HAP-1 (cell line): ENCODE results near the gene ATPAF2.

Experiments used
- DNase-seq, 2 experiments: peaks; one replicate each; pipeline ENCODE4 v3.0.0-alpha.2; 2016 to 2020; ENCODE audit warnings: low spot score in 2 of 2
- H3K27me3 ChIP-seq: fragments of 250-450 bp; sonication (Bioruptor Pico); 2 replicates; pipeline ENCODE4 v1.5.1; 2020; ENCODE audit warnings: low read depth, mild to moderate bottlenecking, moderate library complexity
- H3K36me3 ChIP-seq: fragments of 250-450 bp; sonication (Bioruptor Pico); replicated peaks from 2 replicates; pipeline ENCODE4 v1.5.1; 2020; ENCODE audit warnings: mild to moderate bottlenecking
- H3K4me1 ChIP-seq: fragments of 250-450 bp; sonication (Bioruptor Pico); 2 replicates; pipeline ENCODE4 v1.5.1; 2020; ENCODE audit warnings: mild to moderate bottlenecking
- H3K4me3 ChIP-seq: fragments of 250-450 bp; sonication (Bioruptor Pico); 2 replicates; pipeline ENCODE4 v1.5.1; 2020; ENCODE audit warnings: mild to moderate bottlenecking, moderate library complexity
- H3K9me3 ChIP-seq: fragments of 250-450 bp; sonication (Bioruptor Pico); 2 replicates; pipeline ENCODE4 v1.5.1; 2020; ENCODE audit warnings: mild to moderate bottlenecking, moderate library complexity
- in situ Hi-C: fragments of 300-500 bp; cut with MboI; formaldehyde crosslinking; loops from 3 replicates; pipeline ENCODE4 v1.14.3; 2020; ENCODE audit warnings: low sequenced_read_pairs, inconsistent platforms, mixed read lengths

Gene ATPAF2

DNA sequence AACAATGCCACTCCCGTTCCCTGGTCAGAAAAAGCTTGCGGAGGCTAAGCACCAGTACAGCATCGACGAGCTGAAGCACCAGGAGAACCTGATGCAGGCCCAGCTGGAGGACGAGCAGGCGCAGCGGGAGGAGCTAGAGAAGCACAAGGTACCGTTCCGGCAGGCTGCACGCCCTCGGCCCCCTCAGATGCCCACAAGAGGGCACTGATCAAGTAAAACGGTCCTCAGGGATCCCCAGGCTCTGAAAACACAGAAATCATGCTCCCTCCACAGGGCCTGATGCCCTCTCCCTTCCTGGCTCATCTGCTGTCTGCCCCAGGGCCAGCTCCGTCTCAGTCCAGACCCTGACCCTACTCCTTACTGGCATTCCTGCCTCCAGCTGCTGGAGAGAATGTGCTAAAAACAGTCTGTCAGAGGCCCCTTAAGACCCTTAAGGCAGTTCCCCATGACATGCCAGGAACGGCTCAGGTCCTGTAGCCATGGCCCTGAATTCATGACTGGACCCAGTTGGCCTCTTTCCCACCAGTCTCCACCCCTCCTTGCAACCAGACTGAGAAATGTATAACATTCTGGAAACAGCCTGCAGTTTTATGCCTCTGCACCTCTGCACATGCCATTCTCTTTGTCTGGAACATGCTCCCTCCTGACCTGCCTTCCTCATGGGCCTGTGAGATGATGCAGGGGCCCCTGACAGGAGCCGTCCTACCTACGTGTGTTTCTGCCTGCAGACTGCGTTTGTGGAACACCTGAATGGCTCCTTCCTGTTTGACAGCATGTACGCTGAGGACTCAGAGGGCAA is 44.5 kb downstream of the ATPAF2 start:
- no peaks in the 10 kb centered on the region for H3K27me3 ChIP-seq
- H3K4me1 ChIP-seq, result no peaks in the 10 kb centered on the region
- in situ Hi-C loops, result no loop called here
- H3K9me3 ChIP-seq, result no peaks in the 10 kb centered on the region
- no peaks in the 10 kb centered on the region for H3K36me3 ChIP-seq
- DNase-seq, result peak in 1 of 2 experiments; percentile 57
- H3K4me3 ChIP-seq, result no peak overlapping the region

DNA sequence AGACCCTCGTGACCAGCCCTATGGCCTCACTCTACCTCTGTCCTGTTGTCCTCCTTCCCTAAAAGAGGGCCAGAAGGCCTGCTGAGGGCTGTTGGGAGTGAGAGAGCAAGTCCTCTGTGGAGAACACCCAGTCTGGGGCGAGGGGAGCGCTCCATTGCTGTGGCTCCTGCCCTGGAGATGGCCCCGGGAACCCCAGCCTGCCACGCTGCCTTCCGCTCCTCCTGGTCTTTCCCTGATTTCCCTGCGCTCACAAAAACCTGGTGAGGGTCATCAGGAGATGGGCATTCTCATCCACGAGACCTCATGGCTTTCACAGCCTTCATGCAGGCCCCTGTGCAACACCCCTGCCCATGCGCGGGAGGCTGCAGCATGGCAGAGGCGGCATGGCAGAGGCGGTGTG is 45.1 kb downstream of the ATPAF2 start:
- in situ Hi-C loops, result no loop called here
- Histone ChIP-seq H3K4me1 (no peaks in the 10 kb centered on the region), H3K27me3 (no peaks in the 10 kb centered on the region), H3K4me3 (no peak overlapping the region), H3K9me3 (no peaks in the 10 kb centered on the region), H3K36me3 (no peaks in the 10 kb centered on the region)
- no peak for DNase-seq

DNA sequence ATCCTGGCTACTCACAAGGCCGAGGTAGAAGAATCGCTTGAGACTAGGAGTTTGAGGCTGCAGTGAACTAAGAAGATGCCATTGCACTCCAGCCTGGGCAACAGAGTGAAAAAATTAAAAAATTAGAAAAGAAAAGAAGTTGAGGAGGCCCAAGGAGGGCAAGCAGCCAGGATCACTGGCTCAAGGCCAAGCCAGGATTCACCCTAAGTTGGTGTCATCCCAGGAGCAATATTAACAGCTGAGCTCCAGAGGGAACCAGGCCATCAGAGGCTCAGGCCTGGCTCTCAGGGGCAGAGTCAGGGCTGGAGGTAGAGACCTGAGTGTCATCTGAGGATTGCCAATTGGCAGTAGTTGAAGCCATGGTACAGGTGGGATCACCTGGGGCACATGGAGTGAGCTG is 45.6 kb downstream of the ATPAF2 start:
- H3K27me3 ChIP-seq, result no peaks in the 10 kb centered on the region
- no peaks in the 10 kb centered on the region for H3K36me3 ChIP-seq
- H3K9me3 ChIP-seq, result no peaks in the 10 kb centered on the region
- H3K4me1 ChIP-seq, result no peaks in the 10 kb centered on the region
- in situ Hi-C loops, result no loop called here
- H3K4me3 ChIP-seq, result no peak overlapping the region
- DNase-seq, result no peak

- no peaks in the 10 kb centered on the region for H3K4me1 ChIP-seq
- no peak overlapping the region for H3K4me3 ChIP-seq
- H3K27me3 ChIP-seq, result no peaks in the 10 kb centered on the region
- no peaks in the 10 kb centered on the region for H3K9me3 ChIP-seq
- in situ Hi-C loops, result no loop called here
- H3K36me3 ChIP-seq, result no peaks in the 10 kb centered on the region
- no peak for DNase-seq
Measured at GRCh38 chr17:17990282-17990681, 48.7 kb downstream of the ATPAF2 start.

DNA sequence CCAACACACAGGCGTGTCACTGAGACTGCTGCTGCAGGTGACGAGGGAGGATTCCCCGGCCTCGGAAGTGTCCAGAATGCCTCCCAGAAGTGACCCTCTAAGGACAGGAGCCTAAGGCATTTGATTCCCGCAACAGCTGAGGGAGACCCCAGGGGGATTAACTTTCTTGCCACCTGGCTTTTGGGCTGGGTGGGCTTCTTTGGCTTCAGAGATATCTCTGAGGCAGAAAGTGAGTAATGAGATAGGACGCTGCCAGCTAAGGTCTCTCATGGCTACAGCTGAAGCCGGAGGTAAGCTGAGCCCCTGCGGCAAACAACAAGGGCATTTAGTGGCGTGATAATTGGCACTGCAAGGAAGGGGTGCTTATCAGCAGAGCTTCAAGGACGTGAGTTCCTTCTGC is 49.4 kb downstream of the ATPAF2 start:
- no peaks in the 10 kb centered on the region for H3K27me3 ChIP-seq
- no peak overlapping the region for H3K4me3 ChIP-seq
- no peaks in the 10 kb centered on the region for H3K9me3 ChIP-seq
- in situ Hi-C loops, result no loop called here
- no peaks in the 10 kb centered on the region for H3K4me1 ChIP-seq
- H3K36me3 ChIP-seq, result no peaks in the 10 kb centered on the region
- no peak for DNase-seq

GRCh38 chr17:17989081-17989480 is 49.9 kb downstream of the ATPAF2 start:
- no peak for DNase-seq
- Histone ChIP-seq H3K4me3 (no peak overlapping the region), H3K27me3 (no peaks in the 10 kb centered on the region), H3K36me3 (no peaks in the 10 kb centered on the region), H3K4me1 (no peaks in the 10 kb centered on the region), H3K9me3 (no peaks in the 10 kb centered on the region)
- in situ Hi-C loops, result no loop called here

DNA sequence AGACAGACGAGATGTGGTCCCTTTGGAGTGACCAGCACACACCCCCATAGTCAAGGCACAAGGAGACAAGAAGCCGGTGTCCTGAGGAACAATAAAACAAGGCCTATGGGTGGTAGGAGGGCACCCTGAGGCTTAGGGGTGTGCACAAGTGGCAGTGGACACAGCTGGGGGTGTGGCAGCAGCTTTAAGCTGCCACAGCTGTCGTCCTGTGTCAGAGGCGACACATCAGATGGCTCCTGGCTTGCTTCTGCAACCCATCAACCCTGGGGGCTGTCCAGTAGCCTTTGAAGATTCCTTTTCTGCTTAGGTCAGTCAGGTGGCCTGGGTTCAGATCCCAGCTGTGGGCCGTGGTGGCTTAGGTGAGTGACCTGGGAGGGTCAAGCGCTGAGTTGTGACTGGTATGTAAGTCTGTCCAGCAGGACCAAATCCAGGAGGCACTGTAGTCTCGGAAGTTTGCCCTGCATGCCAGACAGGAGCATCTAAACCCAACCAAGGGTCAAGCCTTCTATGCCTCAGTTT is 50.5 kb downstream of the ATPAF2 start:
- no peak overlapping the region for H3K4me3 ChIP-seq
- no peaks in the 10 kb centered on the region for H3K4me1 ChIP-seq
- in situ Hi-C loops, result no loop called here
- no peaks in the 10 kb centered on the region for H3K36me3 ChIP-seq
- no peak for DNase-seq
- H3K27me3 ChIP-seq, result no peaks in the 10 kb centered on the region
- H3K9me3 ChIP-seq, result no peaks in the 10 kb centered on the region

DNA sequence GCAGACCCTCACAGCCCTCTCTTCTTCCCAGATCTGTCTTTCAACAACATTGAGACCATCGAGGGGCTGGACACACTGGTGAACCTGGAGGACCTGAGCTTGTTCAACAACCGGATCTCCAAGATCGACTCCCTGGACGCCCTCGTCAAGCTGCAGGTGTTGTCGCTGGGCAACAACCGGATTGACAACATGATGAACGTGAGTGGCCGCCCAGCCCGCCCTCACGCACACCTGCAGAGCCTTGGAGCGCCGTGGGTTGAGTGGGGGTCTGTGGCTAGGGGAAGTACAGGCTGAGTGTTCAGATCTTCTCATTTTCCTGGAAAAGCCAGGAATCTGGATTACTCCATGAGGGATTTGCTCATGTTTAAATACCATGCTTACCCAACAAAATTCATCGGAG is 51.1 kb downstream of the ATPAF2 start:
- no peaks in the 10 kb centered on the region; the same call in 1 of the 2 replicates for H3K36me3 ChIP-seq
- no peaks in the 10 kb centered on the region for H3K4me1 ChIP-seq
- in situ Hi-C loops, result no loop called here
- no peak for DNase-seq
- H3K4me3 ChIP-seq, result no peak overlapping the region
- H3K9me3 ChIP-seq, result no peaks in the 10 kb centered on the region
- H3K27me3 ChIP-seq, result no peaks in the 10 kb centered on the region

GRCh38 chr17:17987187-17987896 is 51.6 kb downstream of the ATPAF2 start:
- no peaks in the 10 kb centered on the region for H3K27me3 ChIP-seq
- no peak for DNase-seq
- H3K4me3 ChIP-seq, result no peak overlapping the region
- in situ Hi-C loops, result no loop called here
- no peaks in the 10 kb centered on the region for H3K4me1 ChIP-seq
- no peaks in the 10 kb centered on the region for H3K9me3 ChIP-seq
- H3K36me3 ChIP-seq, result no peaks in the 10 kb centered on the region; the same call in 1 of the 2 replicates

- DNase-seq, result peak in 1 of 2 experiments; percentile 28
- no peaks in the 10 kb centered on the region for H3K9me3 ChIP-seq
- no peaks in the 10 kb centered on the region for H3K4me1 ChIP-seq
- H3K4me3 ChIP-seq, result no peak overlapping the region
- no peaks in the 10 kb centered on the region for H3K27me3 ChIP-seq
- no peaks in the 10 kb centered on the region; the same call in 1 of the 2 replicates for H3K36me3 ChIP-seq
- in situ Hi-C loops, result no loop called here
Measured at GRCh38 chr17:17985555-17985954, 53.4 kb downstream of the ATPAF2 start.

DNA sequence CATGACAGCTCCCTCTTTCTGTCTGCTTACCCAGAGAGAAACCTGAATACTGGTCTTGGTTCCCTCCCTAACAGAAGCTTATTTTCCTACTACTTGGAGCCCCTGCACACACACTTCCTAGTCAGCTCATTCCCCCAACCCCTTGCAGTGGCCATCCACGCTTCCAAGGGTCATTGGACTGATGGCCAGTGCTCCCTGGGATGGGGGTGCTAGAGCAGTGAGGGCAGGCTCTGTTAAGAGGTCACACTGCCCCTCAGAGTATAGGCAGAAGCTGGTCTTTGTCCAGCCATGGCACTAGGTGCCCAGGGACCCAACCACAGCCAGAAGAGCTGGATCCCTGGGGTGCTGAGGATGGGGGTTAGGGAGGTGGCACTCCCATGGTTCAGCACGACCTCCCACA is 53.8 kb downstream of the ATPAF2 start:
- in situ Hi-C loops, result no loop called here
- Histone ChIP-seq H3K36me3 (no peaks in the 10 kb centered on the region; the same call in 1 of the 2 replicates), H3K27me3 (no peaks in the 10 kb centered on the region), H3K4me1 (no peaks in the 10 kb centered on the region), H3K4me3 (no peak overlapping the region), H3K9me3 (no peaks in the 10 kb centered on the region)
- no peak for DNase-seq

- no peaks in the 10 kb centered on the region for H3K27me3 ChIP-seq
- H3K9me3 ChIP-seq, result no peaks in the 10 kb centered on the region
- no peaks in the 10 kb centered on the region; the same call in 1 of the 2 replicates for H3K36me3 ChIP-seq
- no peaks in the 10 kb centered on the region for H3K4me1 ChIP-seq
- in situ Hi-C loops, result no loop called here
- no peak overlapping the region for H3K4me3 ChIP-seq
- DNase-seq, result no peak
Measured at GRCh38 chr17:17983776-17984175, 55.2 kb downstream of the ATPAF2 start.

DNA sequence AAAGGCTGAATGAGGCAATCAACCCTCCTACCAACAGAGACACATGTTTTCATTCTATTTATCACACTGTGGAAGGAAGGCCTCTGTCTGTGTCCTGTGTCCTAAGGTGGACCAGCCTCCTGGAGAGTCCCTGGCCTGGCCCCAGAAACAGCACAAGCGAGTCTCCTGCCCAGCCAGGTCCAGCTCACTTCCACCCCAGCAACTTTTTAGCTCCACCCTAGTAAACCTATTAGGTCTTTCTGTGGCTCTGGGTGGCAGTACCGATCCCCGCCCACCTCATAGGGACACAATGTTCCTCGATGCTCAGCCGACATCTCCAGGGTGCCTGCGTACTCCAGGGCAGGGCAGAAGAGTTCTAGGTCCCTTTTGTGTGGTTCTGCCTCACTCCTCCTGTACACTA is 55.6 kb downstream of the ATPAF2 start:
- H3K4me3 ChIP-seq, result no peak overlapping the region
- H3K36me3 ChIP-seq, result no peaks in the 10 kb centered on the region; the same call in 1 of the 2 replicates
- no peaks in the 10 kb centered on the region for H3K9me3 ChIP-seq
- H3K27me3 ChIP-seq, result no peaks in the 10 kb centered on the region
- no peak for DNase-seq
- no peaks in the 10 kb centered on the region for H3K4me1 ChIP-seq
- in situ Hi-C loops, result no loop called here

DNA sequence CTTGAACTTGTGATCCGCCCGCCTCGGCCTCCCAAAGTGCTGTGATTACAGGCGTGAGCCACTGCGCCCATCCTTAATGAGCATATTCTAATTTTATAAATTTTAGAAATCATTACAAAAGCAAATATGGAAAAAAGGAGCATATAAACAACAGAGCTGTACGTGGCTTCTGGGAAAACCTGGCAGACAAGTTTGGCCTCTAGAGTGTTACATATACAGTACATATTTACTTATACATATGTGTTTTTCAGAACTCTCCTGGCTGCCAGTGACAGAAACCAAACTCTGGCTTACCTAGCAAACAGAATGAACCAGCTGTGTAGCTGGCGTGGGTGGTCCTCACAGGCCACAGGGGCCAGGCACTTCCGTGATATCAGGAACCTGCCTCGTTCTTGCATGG is 56.2 kb downstream of the ATPAF2 start:
- Histone ChIP-seq H3K27me3 (no peaks in the 10 kb centered on the region), H3K4me3 (no peak overlapping the region), H3K36me3 (no peaks in the 10 kb centered on the region; the same call in 1 of the 2 replicates), H3K9me3 (no peaks in the 10 kb centered on the region), H3K4me1 (no peaks in the 10 kb centered on the region)
- in situ Hi-C loops, result no loop called here
- no peak for DNase-seq
